GM21423 (cell line): Measurements from ENCODE around the gene ALDH1L1.

Experiments
- ATAC-seq: cut with Tn5 transposase; IDR thresholded peaks from one replicate; pipeline ENCODE4 v1.9.1; 2021; ENCODE audit warnings: mild to moderate bottlenecking, moderate library complexity; ENCODE audit not compliant: unreplicated experiment

The ALDH1L1 gene

GRCh38 chr3:126058666-126059065 lies 121.7 kb downstream of the ALDH1L1 start:
- no peak for ATAC-seq

- no peak for ATAC-seq
These were observed 122.5 kb downstream of the ALDH1L1 start for GRCh38 chr3:126057936-126058335.

- no peak for ATAC-seq
These were observed 122.9 kb downstream of the ALDH1L1 start for GRCh38 chr3:126057501-126057819.

- no peak for ATAC-seq
These were observed 123.5 kb downstream of the ALDH1L1 start for GRCh38 chr3:126056681-126057500.

- ATAC-seq = no peak
These were observed 124.3 kb downstream of the ALDH1L1 start for GRCh38 chr3:126056088-126056487.

- no peak for ATAC-seq
These were observed 125.5 kb downstream of the ALDH1L1 start for GRCh38 chr3:126054870-126055269.

GRCh38 chr3:126053949-126054569 lies 126.3 kb downstream of the ALDH1L1 start:
- no peak for ATAC-seq
